IPS-11a (cell line): ENCODE results near the gene TBC1D22A.

Experiments
- H3K4me3 ChIP-seq: one replicate; pipeline ENCODE4 v1.5.1; 2013; ENCODE audit warnings: low read depth, low read length, control low read depth

Gene TBC1D22A

GRCh38 chr22:46900549-46900948 lies 138.1 kb downstream of the TBC1D22A start:
- H3K4me3 ChIP-seq, result no peak overlapping the region

- no peak overlapping the region for H3K4me3 ChIP-seq
Observed at GRCh38 chr22:46902436-46902835, 140.0 kb downstream of the TBC1D22A start.

- no peak overlapping the region for H3K4me3 ChIP-seq
Observed at GRCh38 chr22:46902998-46903916, 140.8 kb downstream of the TBC1D22A start.

- no peak overlapping the region for H3K4me3 ChIP-seq
Observed at GRCh38 chr22:46905415-46905814, 143.0 kb downstream of the TBC1D22A start.

- H3K4me3 ChIP-seq, result no peak overlapping the region
Observed at GRCh38 chr22:46905834-46906233, 143.4 kb downstream of the TBC1D22A start.

- no peak overlapping the region for H3K4me3 ChIP-seq
Observed at GRCh38 chr22:46906326-46907045, 144.0 kb downstream of the TBC1D22A start.

- no peak overlapping the region for H3K4me3 ChIP-seq
Observed at GRCh38 chr22:46907241-46908215, 145.1 kb downstream of the TBC1D22A start.

GRCh38 chr22:46908641-46909107 lies 146.2 kb downstream of the TBC1D22A start:
- no peak overlapping the region for H3K4me3 ChIP-seq

- no peak overlapping the region for H3K4me3 ChIP-seq
Observed at GRCh38 chr22:46909237-46910030, 147.0 kb downstream of the TBC1D22A start.

- no peak overlapping the region for H3K4me3 ChIP-seq
Observed at GRCh38 chr22:46910624-46911023, 148.2 kb downstream of the TBC1D22A start.

GRCh38 chr22:46911346-46911745 lies 148.9 kb downstream of the TBC1D22A start:
- no peak overlapping the region for H3K4me3 ChIP-seq

- no peak overlapping the region for H3K4me3 ChIP-seq
Observed at GRCh38 chr22:46913351-46913750, 150.9 kb downstream of the TBC1D22A start.

GRCh38 chr22:46914481-46914880 lies 152.0 kb downstream of the TBC1D22A start:
- no peak overlapping the region for H3K4me3 ChIP-seq

- no peak overlapping the region for H3K4me3 ChIP-seq
Observed at GRCh38 chr22:46914916-46915894, 152.8 kb downstream of the TBC1D22A start.

- no peak overlapping the region for H3K4me3 ChIP-seq
Observed at GRCh38 chr22:46915950-46916730, 153.7 kb downstream of the TBC1D22A start.

- no peak overlapping the region for H3K4me3 ChIP-seq
Observed at GRCh38 chr22:46916886-46917770, 154.7 kb downstream of the TBC1D22A start.

GRCh38 chr22:46917771-46918101 lies 155.3 kb downstream of the TBC1D22A start:
- no peak overlapping the region for H3K4me3 ChIP-seq
